Endothelial cell (in vitro differentiated cells): ENCODE data around the gene GFY. TPM values are rescaled to one million over a fixed set of nuclear protein-coding genes. Genes with fewer than 3 reads are reported as not detected.

Source experiments
- DNase-seq: peaks from one replicate; pipeline ENCODE4 v3.0.0; 2021; ENCODE audit warnings: low spot score
- H3K27ac Mint-ChIP-seq: one replicate; pipeline ENCODE4 v1.8.0; 2021; ENCODE audit warnings: mixed read lengths, inconsistent platforms; ENCODE audit not compliant: unreplicated experiment
- H3K27me3 Mint-ChIP-seq: one replicate; pipeline ENCODE4 v1.8.0; 2021; ENCODE audit warnings: mild to moderate bottlenecking, moderate library complexity, mixed read lengths, inconsistent platforms; ENCODE audit not compliant: unreplicated experiment
- H3K36me3 Mint-ChIP-seq: one replicate; pipeline ENCODE4 v1.8.0; 2021; ENCODE audit warnings: mild to moderate bottlenecking, low read depth, mixed read lengths, inconsistent platforms; ENCODE audit not compliant: unreplicated experiment
- H3K4me1 Mint-ChIP-seq: one replicate; pipeline ENCODE4 v1.8.0; 2021; ENCODE audit warnings: mild to moderate bottlenecking, mixed read lengths, inconsistent platforms; ENCODE audit not compliant: unreplicated experiment
- H3K4me3 Mint-ChIP-seq: one replicate; pipeline ENCODE4 v1.8.0; 2021; ENCODE audit warnings: mild to moderate bottlenecking, mixed read lengths, inconsistent platforms; ENCODE audit not compliant: unreplicated experiment
- H3K9me3 Mint-ChIP-seq: one replicate; pipeline ENCODE4 v1.8.0; 2021; ENCODE audit warnings: mixed read lengths, inconsistent platforms; ENCODE audit not compliant: unreplicated experiment
- total RNA-seq: library from RNA; stranded (reverse); fragmentation: NEBNext Ultra II Directional; extraction: Animal tissue kit (Norgen Biotek cat#: 25700); gene quantifications from one replicate; pipeline ENCODE4 v1.2.1, GENCODE V29; 2021; ENCODE audit not compliant: unreplicated experiment
- TF ChIP-seq, protein P1 (sequence below): fragments of 200-600 bp; sonication (generic); IDR thresholded peaks from one replicate; pipeline ENCODE4 v1.5.0; 2021; ENCODE audit warnings: antibody characterized with exemption; ENCODE audit not compliant: unreplicated experiment

GFY gene
- total RNA-seq, 1 donor from 2014 or later, result not detected

DNA sequence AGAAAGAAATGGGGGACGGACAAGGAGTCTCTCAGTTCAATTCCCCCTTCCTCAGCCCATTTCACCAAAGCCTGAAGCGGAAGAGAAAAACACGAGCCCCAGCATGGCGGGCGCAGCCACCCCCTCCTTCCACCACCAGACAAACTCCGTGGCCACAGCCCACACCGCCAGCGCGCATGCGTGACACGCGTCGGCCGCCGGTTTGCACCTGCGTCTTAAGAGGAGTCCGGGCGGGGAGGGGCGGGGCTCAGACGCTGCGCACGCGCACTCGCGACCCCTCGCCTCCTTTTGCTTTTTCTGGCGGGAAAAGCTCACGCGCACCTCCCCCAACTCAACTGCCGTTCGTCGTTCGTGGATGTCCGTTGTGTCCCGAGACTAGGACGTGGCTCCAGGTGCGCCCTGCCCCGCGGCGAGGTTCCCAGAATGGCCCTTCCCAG is 37.2 kb upstream of the GFY start, which contains the start of gene KASH5:
Gene KASH5 (plus strand): TSS at position 314 of the 437 bp plus-strand sequence. CDS start 2,635 bp downstream, outside the sequence.
- TF ChIP-seq, protein P1, sequence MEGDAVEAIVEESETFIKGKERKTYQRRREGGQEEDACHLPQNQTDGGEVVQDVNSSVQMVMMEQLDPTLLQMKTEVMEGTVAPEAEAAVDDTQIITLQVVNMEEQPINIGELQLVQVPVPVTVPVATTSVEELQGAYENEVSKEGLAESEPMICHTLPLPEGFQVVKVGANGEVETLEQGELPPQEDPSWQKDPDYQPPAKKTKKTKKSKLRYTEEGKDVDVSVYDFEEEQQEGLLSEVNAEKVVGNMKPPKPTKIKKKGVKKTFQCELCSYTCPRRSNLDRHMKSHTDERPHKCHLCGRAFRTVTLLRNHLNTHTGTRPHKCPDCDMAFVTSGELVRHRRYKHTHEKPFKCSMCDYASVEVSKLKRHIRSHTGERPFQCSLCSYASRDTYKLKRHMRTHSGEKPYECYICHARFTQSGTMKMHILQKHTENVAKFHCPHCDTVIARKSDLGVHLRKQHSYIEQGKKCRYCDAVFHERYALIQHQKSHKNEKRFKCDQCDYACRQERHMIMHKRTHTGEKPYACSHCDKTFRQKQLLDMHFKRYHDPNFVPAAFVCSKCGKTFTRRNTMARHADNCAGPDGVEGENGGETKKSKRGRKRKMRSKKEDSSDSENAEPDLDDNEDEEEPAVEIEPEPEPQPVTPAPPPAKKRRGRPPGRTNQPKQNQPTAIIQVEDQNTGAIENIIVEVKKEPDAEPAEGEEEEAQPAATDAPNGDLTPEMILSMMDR, result no peak
- Mint-ChIP-seq H3K9me3 (no peaks in the 10 kb centered on the region), H3K4me3 (no peak within 1 kb of the TSS), H3K36me3 (peaks cover 7% of the 10 kb centered on the region), H3K4me1 (peaks cover 5% of the 10 kb centered on the region), H3K27me3 (peaks cover 8% of the 10 kb centered on the region), H3K27ac (no peak within 1 kb of the TSS)
- no peak for DNase-seq

DNA sequence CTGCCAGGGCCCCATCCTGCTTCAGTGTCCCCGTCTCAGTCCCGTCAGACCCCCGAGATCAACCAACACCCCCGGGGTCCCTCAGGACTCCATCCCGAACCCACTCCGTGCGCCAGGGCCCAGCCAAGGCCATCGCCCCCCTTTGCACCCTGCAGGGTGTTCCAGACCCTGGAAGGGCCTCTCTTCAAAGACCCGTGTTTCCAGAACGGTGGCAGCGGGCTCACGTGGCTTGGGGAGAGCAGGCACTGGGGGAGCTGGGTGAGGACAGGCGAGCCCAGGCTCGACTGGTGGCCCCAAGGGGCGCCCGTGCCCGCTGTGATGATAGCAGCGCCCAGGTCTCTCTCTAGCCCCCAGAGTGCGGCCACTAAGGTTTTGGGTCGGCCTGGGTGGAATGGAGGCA is 35.8 kb upstream of the GFY start:
- no peak overlapping the region for H3K4me3 Mint-ChIP-seq
- no peaks in the 10 kb centered on the region for H3K9me3 Mint-ChIP-seq
- DNase-seq, result no peak
- H3K4me1 Mint-ChIP-seq, result peaks cover 5% of the 10 kb centered on the region
- H3K27ac Mint-ChIP-seq, result no peak overlapping the region
- H3K36me3 Mint-ChIP-seq, result peaks cover 7% of the 10 kb centered on the region
- H3K27me3 Mint-ChIP-seq, result peaks cover 11% of the 10 kb centered on the region
- TF ChIP-seq, protein P1, result no peak

DNA sequence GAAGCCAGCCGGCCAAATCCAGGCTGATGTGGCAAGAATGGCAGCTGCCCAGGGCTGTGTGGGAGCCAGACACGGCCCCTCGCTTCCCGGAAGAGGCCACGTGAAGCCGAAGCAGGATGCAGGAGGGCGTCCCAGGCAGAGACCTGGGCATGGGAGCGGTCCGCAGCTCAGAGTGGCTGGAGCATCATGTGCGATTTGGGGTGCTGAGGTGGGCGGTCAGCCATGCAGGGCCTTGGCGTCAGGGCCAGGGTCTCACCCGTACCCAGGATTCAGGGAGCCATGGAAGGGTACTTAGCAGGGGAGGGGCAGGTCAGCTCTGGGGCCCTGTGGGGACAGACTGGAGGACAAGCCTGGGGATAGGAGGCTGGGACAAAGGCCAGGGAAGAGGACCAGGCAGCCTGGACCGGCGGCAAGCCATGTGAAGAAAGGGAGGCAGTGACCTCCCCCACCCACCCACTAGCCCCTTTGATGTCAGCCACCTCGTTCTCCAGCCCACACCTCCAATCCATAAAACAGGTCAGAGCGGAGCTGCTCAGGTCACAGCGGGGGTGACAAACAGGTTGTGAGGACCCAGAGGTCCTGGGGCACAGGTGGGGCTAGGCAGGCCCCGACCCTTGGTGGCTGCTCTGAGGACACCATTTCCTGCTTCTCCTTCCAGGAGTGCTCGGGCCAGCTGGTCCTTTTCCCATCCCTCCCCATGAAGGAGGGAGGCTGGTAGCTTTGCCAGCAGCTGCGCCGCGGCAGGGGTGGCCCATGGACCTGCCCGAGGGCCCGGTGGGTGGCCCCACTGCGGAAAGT is 34.9 kb upstream of the GFY start:
- Mint-ChIP-seq H3K4me3 (no peak overlapping the region), H3K36me3 (peaks cover 7% of the 10 kb centered on the region), H3K27ac (no peak overlapping the region), H3K4me1 (peaks cover 5% of the 10 kb centered on the region), H3K9me3 (no peaks in the 10 kb centered on the region), H3K27me3 (peaks cover 13% of the 10 kb centered on the region)
- no peak for DNase-seq
- TF ChIP-seq, protein P1, result no peak

DNA sequence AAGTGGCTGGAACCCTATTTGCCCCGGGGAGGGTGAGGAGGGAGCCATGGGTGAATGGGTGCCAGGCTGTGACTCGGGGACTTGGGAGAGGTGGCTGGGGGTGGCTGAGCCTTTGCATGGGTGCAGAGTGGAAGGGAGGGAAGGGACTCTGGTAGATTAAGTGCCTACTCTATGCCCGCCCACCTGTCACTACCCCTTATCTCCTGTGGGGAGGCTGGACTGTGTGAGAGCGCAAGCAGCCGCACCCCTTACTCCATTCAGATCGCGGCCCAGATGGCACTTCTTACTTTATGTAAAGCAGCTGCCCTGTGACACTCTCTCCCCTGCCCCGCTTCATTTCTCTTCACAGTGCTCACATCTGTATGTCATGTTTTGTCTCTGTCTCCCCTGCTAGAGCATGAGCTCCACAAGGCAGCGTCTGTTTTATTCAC is 34.2 kb upstream of the GFY start:
- Mint-ChIP-seq H3K4me3 (no peak overlapping the region), H3K27ac (no peak overlapping the region), H3K4me1 (peaks cover 5% of the 10 kb centered on the region), H3K27me3 (peaks cover 13% of the 10 kb centered on the region), H3K9me3 (no peaks in the 10 kb centered on the region), H3K36me3 (peaks cover 7% of the 10 kb centered on the region)
- TF ChIP-seq, protein P1, result no peak
- no peak for DNase-seq
